GM18498 (cell line): ENCODE data around the gene MCHR2.
"Not testable (repeated sequence)": the region's sequence is repeated elsewhere in the genome, so short reads cannot be mapped to it uniquely, and the experiment has no call there.

ENCODE experiments used
- ATAC-seq: cut with Tn5 transposase; IDR thresholded peaks from one replicate; pipeline ENCODE4 v1.9.1; 2021; ENCODE audit warnings: mild to moderate bottlenecking, moderate library complexity; ENCODE audit not compliant: unreplicated experiment

MCHR2 gene

GRCh38 chr6:99993533-99994251 lies at the start of gene MCHR2:
Gene MCHR2, minus strand, starts transcription at chr6:99994223. Its CDS starts 38,076 bp downstream, at chr6:99956147.
- no peak for ATAC-seq

DNA sequence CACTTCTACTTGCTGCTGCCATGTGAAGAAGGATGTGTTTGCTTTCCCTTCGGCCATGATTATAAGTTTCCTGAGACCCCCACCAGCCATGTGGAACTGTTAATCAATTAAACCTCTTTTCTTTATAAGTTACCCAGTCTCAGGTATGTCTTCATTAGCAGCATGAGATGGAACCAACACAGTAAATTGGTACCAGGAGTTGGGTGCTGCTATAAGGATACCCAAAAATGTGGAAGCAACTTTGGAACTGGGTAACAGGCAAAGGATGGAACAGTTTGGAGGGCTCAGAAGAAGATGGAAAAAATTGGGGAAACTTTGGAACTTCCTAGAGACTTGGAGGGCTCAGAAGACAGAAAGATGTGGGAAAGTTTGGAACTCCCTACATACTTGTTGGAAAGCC lies 44.5 kb upstream of the MCHR2 start:
- ATAC-seq, result not testable (repeated sequence)

DNA sequence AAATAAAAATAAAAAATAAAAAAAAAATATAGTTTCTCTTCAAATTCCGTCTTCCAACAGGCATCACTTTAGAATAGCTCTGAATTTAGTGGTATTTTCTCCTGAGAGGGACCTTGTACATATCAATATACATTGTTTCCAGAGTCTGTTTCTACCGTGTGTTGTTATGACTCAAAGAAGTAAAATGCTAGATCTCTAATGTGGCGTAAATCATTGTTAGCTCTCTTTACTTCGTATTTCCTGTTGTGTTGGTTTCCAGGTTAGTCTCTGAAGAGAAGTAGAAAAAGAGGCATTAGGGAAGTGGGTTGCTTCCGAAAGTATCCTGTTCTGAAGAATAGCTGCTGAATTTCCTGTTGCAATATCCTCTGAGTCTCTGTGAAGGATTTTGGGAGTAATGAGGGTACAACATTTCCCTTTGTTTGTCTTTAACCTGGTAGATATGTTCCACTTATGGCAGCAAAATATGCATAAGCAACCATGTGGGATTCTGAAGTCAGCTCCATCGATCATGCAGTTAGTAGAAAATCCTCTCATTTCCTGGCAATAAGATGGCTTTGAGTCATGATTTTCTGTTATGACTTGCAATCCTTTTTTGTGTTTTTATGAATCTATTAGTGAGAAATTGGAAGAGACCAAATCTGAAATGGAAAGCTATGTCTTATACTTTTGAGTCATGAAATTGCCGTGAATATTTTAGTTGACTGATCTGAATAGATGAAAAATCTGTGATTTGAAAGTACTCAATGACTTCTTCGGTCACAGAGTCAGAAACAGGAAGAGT lies 42.0 kb upstream of the MCHR2 start:
- peak; percentile 72 for ATAC-seq

DNA sequence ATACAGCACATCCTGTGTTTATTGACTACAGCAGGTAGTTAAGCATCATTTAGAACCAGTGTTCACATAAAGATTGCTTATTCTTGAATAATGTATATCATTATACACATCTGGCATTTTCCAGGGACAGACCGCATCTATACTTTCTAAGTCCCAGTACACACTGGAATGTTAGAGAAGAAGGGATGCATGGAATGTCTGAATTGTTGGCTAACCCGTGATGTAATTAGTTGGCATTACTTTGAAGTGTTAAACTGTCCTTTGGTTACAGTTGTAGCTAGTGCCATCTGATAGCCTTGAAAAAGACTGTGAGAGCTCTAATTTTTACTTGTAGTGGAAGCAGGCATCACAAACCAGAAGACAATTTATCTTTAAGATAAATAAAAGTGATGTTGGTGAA lies 29.8 kb upstream of the MCHR2 start:
- no peak for ATAC-seq

DNA sequence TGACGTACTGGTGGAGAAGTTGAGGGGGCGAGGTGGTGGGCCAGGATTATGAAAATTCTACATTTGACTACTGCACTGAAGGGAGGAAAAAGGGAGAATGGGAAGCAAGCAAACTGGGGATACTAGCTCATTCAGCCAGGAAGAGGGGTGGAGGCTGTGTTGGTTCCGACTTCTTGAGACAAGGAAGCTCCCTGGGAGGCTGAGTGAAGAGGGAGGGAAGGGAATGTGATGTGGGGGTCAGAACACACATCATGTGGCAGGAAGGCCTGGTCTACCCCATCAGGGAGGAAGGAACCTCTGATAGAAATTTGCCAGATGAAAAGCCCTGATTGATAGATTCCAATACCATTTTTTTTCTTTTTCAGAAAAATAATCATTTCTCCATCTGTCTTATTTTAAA lies 28.8 kb upstream of the MCHR2 start:
- no peak for ATAC-seq

DNA sequence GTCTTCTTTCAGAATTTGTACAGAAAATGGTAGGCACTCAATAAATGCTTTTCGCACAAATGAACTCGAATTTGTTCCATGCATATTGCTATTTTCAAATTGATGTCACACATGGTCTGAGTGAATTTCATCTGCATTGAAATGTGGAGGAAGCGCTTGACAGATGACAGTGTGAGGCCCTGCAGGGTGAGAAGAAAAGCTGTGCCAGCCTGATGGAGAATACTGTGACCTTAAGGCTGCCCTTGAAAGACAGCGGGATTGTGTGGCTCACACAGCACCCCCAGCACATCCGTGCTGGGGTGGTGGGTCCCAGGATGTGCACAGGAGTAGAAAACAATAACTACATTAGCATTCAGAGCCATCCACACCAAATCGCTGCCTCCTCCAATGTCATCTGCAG lies 14.8 kb upstream of the MCHR2 start:
- no peak for ATAC-seq

DNA sequence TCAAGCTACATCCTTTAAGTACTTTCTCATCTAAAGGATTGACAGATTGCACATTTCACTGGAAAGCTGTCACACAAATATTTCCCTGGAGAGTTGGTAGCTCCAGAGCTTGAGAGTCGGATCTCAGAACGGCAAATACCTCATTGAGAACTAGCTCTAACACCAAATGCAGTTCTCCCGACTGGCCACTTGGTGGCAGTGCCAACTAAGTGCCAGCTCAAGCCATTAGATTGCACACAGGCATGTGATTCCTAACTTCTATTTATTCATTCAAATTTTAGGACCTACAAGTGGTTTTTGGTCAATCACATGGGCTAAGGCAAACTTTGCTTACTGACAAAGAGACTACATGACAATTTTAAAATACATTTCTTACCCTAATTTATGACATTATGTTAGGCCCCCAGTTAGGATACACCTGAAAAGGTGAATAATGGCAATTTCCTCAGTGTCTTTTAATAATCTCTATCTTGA lies 7.9 kb upstream of the MCHR2 start:
- ATAC-seq, result peak; percentile 95

DNA sequence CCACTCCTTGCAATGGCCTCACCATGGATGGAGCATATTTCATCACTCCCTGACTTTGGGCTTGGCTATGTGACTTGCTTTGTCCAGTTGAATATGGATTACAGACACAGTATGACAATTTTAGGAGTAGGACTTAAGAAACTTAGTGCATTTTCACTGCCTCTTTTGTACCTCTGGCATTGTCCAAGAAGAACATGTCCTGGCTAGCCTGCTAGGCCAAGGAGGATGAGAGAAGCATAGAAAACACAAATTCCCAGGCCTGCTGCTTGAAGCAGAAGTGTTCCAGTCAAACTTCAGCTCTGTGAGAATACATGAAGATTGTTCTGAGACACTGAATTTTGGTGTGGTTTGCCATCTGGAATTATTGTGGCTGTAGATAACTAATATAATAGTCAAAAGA lies 3.1 kb upstream of the MCHR2 start:
- ATAC-seq, result no peak

DNA sequence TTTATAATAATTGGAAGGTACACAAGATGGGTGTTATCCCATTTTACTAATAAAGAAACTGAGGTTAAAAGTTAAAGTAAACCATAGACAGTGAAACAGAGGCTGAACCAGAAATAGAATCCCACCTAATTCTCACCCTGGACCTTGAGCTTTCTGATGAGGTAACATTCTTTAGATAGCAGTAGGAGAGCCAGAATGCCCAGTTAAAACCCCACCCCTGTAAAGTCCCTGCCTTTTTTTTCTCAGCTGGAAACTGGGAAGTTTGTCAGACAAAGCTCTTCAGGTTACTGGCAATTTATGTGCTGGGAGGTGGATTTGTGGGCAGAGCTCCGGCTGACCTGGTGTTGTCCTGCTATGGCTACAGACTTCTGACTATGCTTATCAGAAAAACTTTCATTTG lies 1.9 kb upstream of the MCHR2 start:
- ATAC-seq, result no peak

DNA sequence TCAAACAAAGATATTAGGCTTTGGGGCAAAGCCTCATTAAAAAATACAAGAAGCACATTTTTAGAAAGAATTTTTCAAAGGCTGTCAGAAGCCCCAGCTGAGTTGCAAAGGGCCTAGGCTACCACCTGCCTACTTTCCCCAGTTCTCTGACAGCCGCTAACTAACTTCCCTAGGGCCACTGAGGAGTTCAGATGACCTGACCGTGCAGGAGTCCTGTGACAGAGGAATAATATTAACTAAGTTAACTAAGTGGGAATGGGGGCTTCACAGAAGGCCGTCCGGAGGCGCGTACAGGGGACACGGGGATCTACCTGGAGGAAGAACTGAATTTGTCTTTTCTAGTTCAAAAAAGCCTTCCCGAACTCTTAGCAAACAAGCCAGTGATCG lies 884 bp downstream of the MCHR2 start:
- no peak for ATAC-seq

GRCh38 chr6:99991955-99992354 lies 2.1 kb downstream of the MCHR2 start:
- ATAC-seq, result no peak

DNA sequence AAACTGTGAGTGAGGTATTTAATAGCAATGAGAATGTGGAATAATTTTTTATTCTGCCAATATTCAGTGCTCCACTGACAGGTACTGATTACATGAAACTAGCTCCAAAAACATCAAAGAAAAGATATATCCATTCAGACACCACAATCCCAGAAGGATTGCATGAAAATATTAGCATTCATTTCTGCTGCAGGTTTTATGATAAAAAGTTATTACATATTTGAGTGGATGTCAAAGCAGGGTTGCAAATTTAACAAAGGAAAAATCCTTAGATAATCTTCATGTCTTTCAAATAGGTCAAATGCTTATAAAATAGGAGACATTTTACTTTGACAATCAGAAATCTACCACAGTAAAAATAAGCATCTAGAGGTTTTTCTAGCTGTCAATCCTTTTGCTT lies 13.3 kb downstream of the MCHR2 start:
- no peak for ATAC-seq

DNA sequence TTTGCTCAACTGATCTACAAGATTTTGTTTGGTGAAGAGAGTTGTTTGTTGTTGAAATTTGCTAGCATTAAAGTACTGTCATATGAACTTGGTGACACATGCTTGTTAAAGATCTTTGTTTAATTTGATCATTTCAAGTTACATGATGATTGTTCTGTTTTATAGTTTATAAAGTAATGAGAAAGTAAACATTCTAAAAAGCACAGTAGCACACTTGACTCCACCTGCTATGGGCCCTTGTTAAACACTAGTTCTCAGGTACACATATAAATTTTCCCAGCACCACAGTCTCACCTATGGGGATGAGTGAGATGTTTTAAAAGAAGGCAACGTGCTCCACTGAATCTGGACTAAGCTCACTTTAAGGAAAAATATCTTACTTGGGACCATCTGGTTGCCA lies 14.1 kb downstream of the MCHR2 start:
- ATAC-seq, result no peak

- no peak for ATAC-seq
Measured at GRCh38 chr6:99967052-99967451, 27.0 kb downstream of the MCHR2 start.

DNA sequence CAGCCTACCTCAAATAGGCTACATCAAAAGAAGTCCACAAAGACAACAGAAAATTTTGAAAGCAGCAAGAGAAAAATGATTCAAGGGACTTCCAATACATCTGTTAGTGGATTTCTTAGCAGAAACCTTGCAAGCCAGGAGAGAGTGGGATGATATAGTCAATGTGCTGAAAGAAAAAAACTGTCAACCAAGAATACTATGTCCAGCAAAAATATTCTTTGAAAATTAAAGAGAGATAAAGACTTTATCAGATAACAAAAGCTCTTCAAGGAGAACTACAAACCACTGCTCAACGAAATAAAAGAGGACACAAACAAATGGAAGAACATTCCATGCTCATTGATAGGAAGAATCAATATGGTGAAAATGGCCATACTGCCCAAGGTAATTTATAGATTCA lies 34.0 kb downstream of the MCHR2 start:
- ATAC-seq, result no peak

DNA sequence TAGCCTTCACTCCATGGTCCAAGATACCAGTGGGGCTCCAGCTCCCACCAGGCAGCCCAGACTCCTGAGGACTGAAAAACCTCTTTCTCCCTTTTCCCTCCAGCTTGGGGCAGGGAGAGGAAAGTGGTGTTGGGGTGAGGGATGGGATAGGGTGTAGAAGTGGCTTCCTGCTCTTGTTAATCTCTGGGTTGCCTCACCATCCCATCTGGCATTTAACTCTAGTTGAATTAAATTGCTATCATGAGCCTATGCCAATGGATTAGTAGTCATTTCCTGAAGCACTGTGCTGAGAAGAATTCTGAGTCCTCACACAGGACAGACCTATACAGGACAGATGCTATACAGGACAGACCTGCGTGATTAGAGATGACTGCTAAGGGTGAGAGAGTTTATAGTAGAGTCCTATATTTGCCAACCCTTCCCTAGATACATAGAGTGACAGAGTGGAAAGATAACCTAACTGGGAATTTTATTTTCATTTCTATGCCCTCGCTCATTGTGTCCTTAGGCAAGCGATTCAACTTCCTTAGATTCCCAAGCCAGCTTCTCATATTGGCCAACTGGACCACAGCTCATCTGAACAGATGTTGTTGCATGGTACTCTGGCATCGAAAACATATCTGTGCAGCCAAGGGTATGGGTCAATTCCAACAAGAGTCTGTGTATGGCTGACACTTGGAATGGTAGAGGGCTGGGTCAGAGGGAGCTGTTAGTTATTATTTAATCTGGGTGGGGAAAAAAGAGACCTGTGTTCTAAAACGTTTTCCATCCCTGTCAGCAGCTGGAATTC lies 42.8 kb downstream of the MCHR2 start:
- ATAC-seq, result no peak

GRCh38 chr6:99946005-99946404 lies 48.0 kb downstream of the MCHR2 start:
- ATAC-seq, result no peak

DNA sequence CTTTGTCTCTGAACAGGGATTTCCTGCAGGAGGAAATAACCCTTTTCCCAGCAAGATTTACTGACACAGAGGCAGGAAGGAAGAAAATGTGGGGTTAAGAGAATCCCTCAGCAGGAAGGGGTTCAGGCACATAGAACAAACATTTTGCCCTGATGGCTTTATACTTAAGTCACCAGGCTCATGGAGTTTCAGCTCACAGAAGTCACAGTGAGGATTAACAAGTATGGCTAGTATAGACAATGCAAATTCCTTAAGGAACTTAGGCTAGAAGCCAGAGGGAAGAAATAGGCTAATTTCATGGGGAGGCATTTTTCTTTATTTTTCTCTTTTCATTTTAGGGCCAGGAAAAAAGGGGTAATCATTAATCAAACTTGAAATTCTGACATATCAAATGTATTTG lies 50.2 kb downstream of the MCHR2 start:
- no peak for ATAC-seq

DNA sequence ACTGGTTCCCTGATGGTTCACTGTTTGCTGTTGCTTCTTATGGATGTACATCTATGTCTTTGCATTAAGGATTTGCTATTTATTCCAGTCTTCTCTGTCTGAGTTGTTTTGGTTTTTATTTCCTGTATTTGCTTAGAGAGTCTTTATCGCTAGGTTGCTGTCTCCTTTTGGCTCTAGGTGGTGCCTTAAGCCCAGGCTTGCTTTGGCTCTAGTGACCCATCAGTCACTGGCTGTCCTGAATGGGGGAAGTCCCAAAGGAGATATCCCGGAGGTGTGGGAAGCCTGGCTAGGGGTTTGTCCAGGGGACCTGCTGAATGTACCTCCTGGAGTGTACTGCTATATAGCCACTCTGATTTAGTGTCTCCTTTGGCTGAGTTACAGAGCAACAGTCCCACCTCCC lies 53.4 kb downstream of the MCHR2 start:
- ATAC-seq, result no peak

- ATAC-seq, result no peak
Measured at GRCh38 chr6:99933129-99933528, 60.9 kb downstream of the MCHR2 start.

DNA sequence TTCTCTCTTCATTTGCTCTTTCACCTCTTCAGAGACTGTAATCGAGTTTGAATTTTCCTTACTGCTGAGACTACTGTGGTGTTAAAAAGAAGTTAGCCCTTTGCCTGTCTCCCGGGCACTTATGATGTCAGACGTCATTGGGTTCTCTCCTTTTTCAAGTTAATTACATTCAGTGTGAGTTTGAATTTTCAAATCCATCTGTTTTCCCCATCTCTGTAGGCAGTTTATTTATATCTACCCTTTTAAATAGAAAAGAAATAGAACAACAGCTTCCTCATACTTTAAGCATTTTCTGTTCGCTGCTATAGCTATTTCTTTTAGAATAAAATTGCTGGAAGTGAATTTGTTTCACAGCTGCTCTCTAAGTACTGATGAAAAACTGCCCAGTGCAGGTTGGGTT lies 81.4 kb downstream of the MCHR2 start:
- no peak for ATAC-seq
